ENCODE data around the gene RIMS1.

RIMS1 gene

GRCh38 chr6:72376736-72377135 lies 490.4 kb downstream of the RIMS1 start:
- TF ChIP-seq CTCF (IDR thresholded peaks at IDR 0.05; ENCODE audit: insufficient read depth, low read length), result no peak
- TF ChIP-seq POLR2AphosphoS5 (IDR thresholded peaks at IDR 0.05; ENCODE audit: low read depth), result no peak
- no peak for TF ChIP-seq REST (IDR thresholded peaks at IDR 0.05; ENCODE audit: insufficient replicate concordance, low read depth)
- no peak for TF ChIP-seq SPI1 (IDR thresholded peaks at IDR 0.05; ENCODE audit: borderline replicate concordance, low read depth)
- no peak for TF ChIP-seq GABPA (IDR thresholded peaks at IDR 0.05; ENCODE audit: low read depth)
- Histone ChIP-seq H3K27me3 (ENCODE audit: insufficient read depth, poor library complexity, severe bottlenecking) (peaks cover 10% of the 10 kb centered on the region), H3K4me3 (replicated peaks; ENCODE audit: insufficient read depth, low read length) (no peak overlapping the region), H3K27ac (replicated peaks) (no peak overlapping the region)
- DNase-seq (ENCODE audit: low read depth in 1 of 2, low spot score in 1 of 2), result no peak

GRCh38 chr6:72381076-72381475 lies 494.7 kb downstream of the RIMS1 start:
- no peak overlapping the region for H3K27ac ChIP-seq (replicated peaks)
- DNase-seq (ENCODE audit: low read depth in 1 of 2, low spot score in 1 of 2), result no peak
- no peak overlapping the region for H3K4me3 ChIP-seq (replicated peaks; ENCODE audit: insufficient read depth, low read length)
- TF ChIP-seq REST (IDR thresholded peaks at IDR 0.05; ENCODE audit: insufficient replicate concordance, low read depth), result no peak
- TF ChIP-seq CTCF (IDR thresholded peaks at IDR 0.05; ENCODE audit: insufficient read depth, low read length), result no peak
- TF ChIP-seq GABPA (IDR thresholded peaks at IDR 0.05; ENCODE audit: low read depth), result no peak
- TF ChIP-seq POLR2AphosphoS5 (IDR thresholded peaks at IDR 0.05; ENCODE audit: low read depth), result no peak
- no peak for TF ChIP-seq SPI1 (IDR thresholded peaks at IDR 0.05; ENCODE audit: borderline replicate concordance, low read depth)
- H3K27me3 ChIP-seq (ENCODE audit: insufficient read depth, poor library complexity, severe bottlenecking), result peaks cover 7% of the 10 kb centered on the region

- no peak for DNase-seq (ENCODE audit: low read depth in 1 of 2, low spot score in 1 of 2)
- no peak for TF ChIP-seq CTCF (IDR thresholded peaks at IDR 0.05; ENCODE audit: insufficient read depth, low read length)
- TF ChIP-seq REST (IDR thresholded peaks at IDR 0.05; ENCODE audit: insufficient replicate concordance, low read depth), result no peak
- no peak for TF ChIP-seq SPI1 (IDR thresholded peaks at IDR 0.05; ENCODE audit: borderline replicate concordance, low read depth)
- TF ChIP-seq GABPA (IDR thresholded peaks at IDR 0.05; ENCODE audit: low read depth), result no peak
- TF ChIP-seq POLR2AphosphoS5 (IDR thresholded peaks at IDR 0.05; ENCODE audit: low read depth), result no peak
- Histone ChIP-seq H3K27ac (replicated peaks) (no peak overlapping the region), H3K27me3 (ENCODE audit: insufficient read depth, poor library complexity, severe bottlenecking) (peaks cover 7% of the 10 kb centered on the region), H3K4me3 (replicated peaks; ENCODE audit: insufficient read depth, low read length) (no peak overlapping the region)
Measured at GRCh38 chr6:72382602-72383529, 496.5 kb downstream of the RIMS1 start.
